Measurements from ENCODE around the gene KAT5. TPM values are rescaled to one million over a fixed set of nuclear protein-coding genes. Genes with fewer than 3 reads are reported as not detected.
A peak's percentile ranks its signal among the peaks of the same experiment; 100 is the strongest.

Gene KAT5
- total RNA-seq, 1 donor from 2014 or later, result 21.0 TPM

DNA sequence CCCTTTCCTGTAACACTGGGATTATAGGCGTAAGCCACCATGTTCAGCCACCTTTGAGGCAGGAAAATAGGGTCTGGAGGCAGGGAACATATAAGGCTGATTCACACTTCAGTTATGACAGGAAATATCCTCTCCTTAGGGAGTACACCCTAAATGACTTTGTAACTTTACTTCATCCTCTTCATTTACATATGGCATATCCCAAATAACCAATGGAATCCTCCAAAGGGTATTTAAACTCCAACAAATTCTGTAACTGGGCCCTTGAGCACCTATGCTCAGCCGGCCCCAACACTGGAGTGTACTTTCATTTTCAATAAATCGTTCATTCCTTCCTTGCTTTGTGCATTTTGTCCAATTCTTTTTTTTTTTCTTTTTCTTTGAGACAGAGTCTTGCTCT is 1.6 kb upstream of the KAT5 start:
- H3K4me2 ChIP-seq, result no peak overlapping the region
- Mint-ChIP-seq H3K27me3 (ENCODE audit: insufficient read depth, low read depth) (peaks cover 22% of the 10 kb centered on the region), H3K4me3 (peak overlapping the region; percentile 52), H3K36me3 (peaks cover 19% of the 10 kb centered on the region), H3K27ac (no peak overlapping the region), H3K4me1 (peaks cover 15% of the 10 kb centered on the region), H3K9me3 (peaks cover 5% of the 10 kb centered on the region)
- H3K4me3 ChIP-seq, result no peak overlapping the region
- H3K36me3 ChIP-seq, result peaks cover 2% of the 10 kb centered on the region
- TF ChIP-seq EZH2 (IDR thresholded peaks at IDR 0.05) (no peak), CTCF (IDR thresholded peaks at IDR 0.05) (no peak), EZH2phosphoT487 (IDR thresholded peaks at IDR 0.05) (no peak)
- peaks cover 12% of the 10 kb centered on the region for H3K79me2 ChIP-seq (ENCODE audit: low read depth)
- H3F3A ChIP-seq (ENCODE audit: low read depth), result peaks cover 11% of the 10 kb centered on the region
- H3K9ac ChIP-seq, result no peak overlapping the region
- DNase-seq (ENCODE audit: low spot score), result no peak
- H4K20me1 ChIP-seq (ENCODE audit: low read depth), result peaks cover 4% of the 10 kb centered on the region
- H2AFZ ChIP-seq (replicated peaks), result no peak overlapping the region
- H3K27me3 ChIP-seq, result peaks cover 18% of the 10 kb centered on the region
- H3K9me3 ChIP-seq (ENCODE audit: low read depth), result no peaks in the 10 kb centered on the region
- no peak overlapping the region for H3K27ac ChIP-seq
- peaks cover 4% of the 10 kb centered on the region for H3K4me1 ChIP-seq

- Histone ChIP-seq H3K4me1 (peaks cover 4% of the 10 kb centered on the region), H3K36me3 (peaks cover 2% of the 10 kb centered on the region), H3K27ac (no peak overlapping the region), H3K4me3 (peak overlapping the region; percentile 63), H2AFZ (replicated peaks) (no peak overlapping the region), H3K9ac (peak overlapping the region; percentile 8), H3K9me3 (ENCODE audit: low read depth) (no peaks in the 10 kb centered on the region), H3F3A (ENCODE audit: low read depth) (peaks cover 14% of the 10 kb centered on the region), H3K79me2 (ENCODE audit: low read depth) (peaks cover 12% of the 10 kb centered on the region), H4K20me1 (ENCODE audit: low read depth) (peaks cover 6% of the 10 kb centered on the region), H3K4me2 (peak overlapping the region; percentile 80), H3K27me3 (peaks cover 2% of the 10 kb centered on the region)
- Mint-ChIP-seq H3K9me3 (peaks cover under 1% of the 10 kb centered on the region), H3K27me3 (ENCODE audit: insufficient read depth, low read depth) (peaks cover 14% of the 10 kb centered on the region), H3K4me3 (peak overlapping the region; percentile 96), H3K36me3 (peaks cover 29% of the 10 kb centered on the region), H3K4me1 (peaks cover 17% of the 10 kb centered on the region), H3K27ac (peak overlapping the region; percentile 98)
- DNase-seq (ENCODE audit: low spot score), result no peak
- TF ChIP-seq CTCF (IDR thresholded peaks at IDR 0.05), result no peak
- TF ChIP-seq EZH2 (IDR thresholded peaks at IDR 0.05), result no peak
- TF ChIP-seq EZH2phosphoT487 (IDR thresholded peaks at IDR 0.05), result no peak
These were observed 603 bp downstream of the KAT5 start for GRCh38 chr11:65712633-65713076.

DNA sequence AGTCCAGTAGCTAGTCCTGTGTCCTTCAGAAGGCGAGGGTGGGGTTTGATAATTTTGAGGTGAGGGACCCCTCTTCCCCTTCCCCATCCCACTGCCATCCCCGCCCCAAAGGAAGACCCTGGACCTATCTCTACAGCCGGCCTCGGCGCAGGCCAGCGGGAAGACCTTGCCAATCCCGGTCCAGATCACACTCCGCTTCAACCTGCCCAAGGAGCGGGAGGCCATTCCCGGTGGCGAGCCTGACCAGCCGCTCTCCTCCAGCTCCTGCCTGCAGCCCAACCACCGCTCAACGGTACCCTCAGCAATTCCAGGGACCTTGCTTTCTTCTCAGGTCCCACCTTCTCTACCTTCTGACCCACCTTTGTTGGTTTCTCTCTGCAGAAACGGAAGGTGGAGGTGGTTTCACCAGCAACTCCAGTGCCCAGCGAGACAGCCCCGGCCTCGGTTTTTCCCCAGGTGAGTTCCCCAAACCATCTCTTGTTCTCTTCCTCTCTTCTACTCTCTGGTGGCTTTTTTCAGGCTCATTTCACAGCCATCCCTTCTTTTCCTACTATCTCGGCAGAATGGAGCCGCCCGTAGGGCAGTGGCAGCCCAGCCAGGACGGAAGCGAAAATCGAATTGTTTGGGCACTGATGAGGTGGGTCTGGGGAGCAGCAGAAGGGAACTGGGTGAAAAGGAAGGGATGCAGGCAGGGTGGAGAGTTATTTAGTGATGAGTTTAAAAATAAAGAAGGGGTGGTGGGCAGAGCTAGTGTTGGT is 1.3 kb downstream of the KAT5 start:
- Histone ChIP-seq H3K79me2 (ENCODE audit: low read depth) (peaks cover 12% of the 10 kb centered on the region), H3K4me1 (peaks cover 4% of the 10 kb centered on the region), H3K4me2 (peak overlapping the region; percentile 80), H3K27ac (no peak overlapping the region), H2AFZ (replicated peaks) (no peak overlapping the region), H3K27me3 (no peaks in the 10 kb centered on the region), H3F3A (ENCODE audit: low read depth) (peaks cover 14% of the 10 kb centered on the region), H4K20me1 (ENCODE audit: low read depth) (peaks cover 8% of the 10 kb centered on the region), H3K4me3 (peak overlapping the region; percentile 63), H3K9me3 (ENCODE audit: low read depth) (no peaks in the 10 kb centered on the region), H3K36me3 (peaks cover 2% of the 10 kb centered on the region), H3K9ac (no peak overlapping the region)
- Mint-ChIP-seq H3K4me3 (peak overlapping the region; percentile 96), H3K27ac (no peak overlapping the region), H3K4me1 (peaks cover 18% of the 10 kb centered on the region), H3K9me3 (no peaks in the 10 kb centered on the region), H3K27me3 (ENCODE audit: insufficient read depth, low read depth) (peaks cover 11% of the 10 kb centered on the region), H3K36me3 (peaks cover 29% of the 10 kb centered on the region)
- TF ChIP-seq CTCF (IDR thresholded peaks at IDR 0.05) (no peak), EZH2phosphoT487 (IDR thresholded peaks at IDR 0.05) (no peak), EZH2 (IDR thresholded peaks at IDR 0.05) (no peak)
- DNase-seq (ENCODE audit: low spot score), result no peak
